OCI-LY7 (cell line): ENCODE results near the gene PNKP. TPM values are rescaled to one million over a fixed set of nuclear protein-coding genes. Genes with fewer than 3 reads are reported as not detected.

Experiments
- BruUV-seq: library from RNA; stranded (reverse); fragments of 400-500 nt; replicated peaks from 2 replicates; lab custom pipeline; 2021; lab: Mats Ljungman, UMichigan
- CTCF ChIA-PET: fragments of 300-600 bp; sonication (Branson Sonifier 250); formaldehyde crosslinking; loops from one replicate; lab custom pipeline; 2022; ENCODE audit warnings: antibody characterized with exemption; ENCODE audit not compliant: unreplicated experiment; lab: Charles Lee
- POLR2A ChIA-PET: fragments of 300-600 bp; sonication (Branson Sonifier 250); formaldehyde crosslinking; loops from one replicate; lab custom pipeline; 2022; ENCODE audit warnings: antibody characterized with exemption; lab: Charles Lee
- DNase-seq: peaks from one replicate; pipeline ENCODE4 v3.0.0-alpha.2; 2015; ENCODE audit warnings: low spot score
- H2AFZ ChIP-seq: fragments of 200-600 bp; sonication (generic), shearing (Covaris generic); 2 replicates; pipeline ENCODE4 v1.6.1; 2014; ENCODE audit warnings: mild to moderate bottlenecking, antibody characterized with exemption, low read length, moderate library complexity
- H3K27ac ChIP-seq: fragments of 200-600 bp; sonication (generic); 2 replicates; pipeline ENCODE4 v1.5.1; 2014; ENCODE audit warnings: mixed run types, low read depth, mild to moderate bottlenecking, moderate library complexity, low read length, inconsistent platforms; ENCODE audit not compliant: poor library complexity, severe bottlenecking
- H3K36me3 ChIP-seq: fragments of 200-600 bp; sonication (generic); 2 replicates; pipeline ENCODE4 v1.6.1; 2014; ENCODE audit warnings: mild to moderate bottlenecking, antibody characterized with exemption, low read length, moderate library complexity, mixed read lengths; ENCODE audit not compliant: insufficient read depth
- H3K4me1 ChIP-seq: fragments of 200-600 bp; sonication (generic); 2 replicates; pipeline ENCODE4 v1.5.1; 2014; ENCODE audit warnings: mild to moderate bottlenecking, low read length; ENCODE audit not compliant: insufficient read depth, poor library complexity, severe bottlenecking
- H3K4me2 ChIP-seq: fragments of 200-600 bp; sonication (generic); 2 replicates; pipeline ENCODE4 v1.6.1; 2014; ENCODE audit warnings: mild to moderate bottlenecking, low read length
- H3K4me3 ChIP-seq: fragments of 200-600 bp; sonication (generic); 2 replicates; pipeline ENCODE4 v1.5.1; 2014; ENCODE audit warnings: mild to moderate bottlenecking, low read depth, low read length; ENCODE audit not compliant: poor library complexity, severe bottlenecking
- H3K79me2 ChIP-seq: fragments of 200-600 bp; sonication (generic); 2 replicates; pipeline ENCODE4 v1.6.1; 2016; ENCODE audit warnings: low read depth, mild to moderate bottlenecking, low read length, moderate library complexity, mixed read lengths; ENCODE audit not compliant: insufficient read depth
- H3K9me2 ChIP-seq: fragments of 200-600 bp; sonication (generic); 2 replicates; pipeline ENCODE4 v1.6.1; 2016; ENCODE audit warnings: mild to moderate bottlenecking, low read length, mixed read lengths; ENCODE audit not compliant: insufficient read depth
- H3K9me3 ChIP-seq: fragments of 200-600 bp; sonication (generic); 2 replicates; pipeline ENCODE4 v1.6.1; 2014; ENCODE audit warnings: mild to moderate bottlenecking, mixed run types, low read length, mixed read lengths
- H4K20me1 ChIP-seq: fragments of 200-600 bp; sonication (generic); 2 replicates; pipeline ENCODE4 v1.6.1; 2014; ENCODE audit warnings: mild to moderate bottlenecking, antibody characterized with exemption, low read length, moderate library complexity, mixed read lengths; ENCODE audit not compliant: insufficient read depth
- EZH2phosphoT487 ChIP-seq: fragments of 200-600 bp; sonication (generic); IDR thresholded peaks from 2 replicates; pipeline ENCODE4 v1.6.1; 2018; ENCODE audit warnings: low read depth, borderline replicate concordance, mild to moderate bottlenecking, mixed run types, antibody characterized with exemption, low read length, moderate library complexity, mixed read lengths
- intact Hi-C: fragments of 100-400 bp; cut with micrococcal nuclease; formaldehyde crosslinking; loops from one replicate; pipeline ENCODE4 v1.10.0; 2022; ENCODE audit not compliant: unreplicated experiment
- total RNA-seq, 2 experiments: library from RNA; depleted of rRNA in 1 of 2; stranded (reverse); fragments of >200 nt in 1 of 2; shearing (Covaris generic) in 1 of 2; gene quantifications; 2 replicates each; pipeline ENCODE4 v1.2.3, GENCODE V29; 2014 to 2022
- TF ChIP-seq, protein P1 (sequence below): fragments of 200-600 bp; sonication (generic); conservative IDR thresholded peaks from 2 replicates; pipeline ENCODE4 v1.5.1; 2014; ENCODE audit warnings: mild to moderate bottlenecking, antibody characterized with exemption, low read length, moderate library complexity, mixed read lengths

PNKP gene
- total RNA-seq, 2 experiments from 2014 or later = 90.9 to 118 TPM

DNA sequence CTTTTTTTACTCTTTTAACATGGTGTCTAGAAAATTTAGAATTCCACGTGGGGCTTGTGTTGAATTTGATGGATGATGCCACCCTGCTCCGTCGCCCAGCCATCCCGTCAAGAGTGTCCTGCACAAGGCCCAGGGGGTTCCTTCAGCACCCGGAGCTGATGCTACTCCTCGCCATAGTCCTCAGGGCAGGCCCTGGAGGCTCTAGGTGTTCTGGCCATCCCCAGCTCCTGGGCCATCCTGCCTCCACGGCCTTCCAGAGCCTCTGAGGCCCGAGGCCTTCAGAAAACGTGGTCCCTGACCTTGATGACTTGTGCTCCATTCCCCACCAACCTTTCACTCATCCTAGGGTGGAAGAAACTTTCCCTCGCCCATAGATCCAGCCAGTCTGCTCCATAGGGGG lies 6.5 kb upstream of the PNKP start:
- ChIA-PET CTCF (no interaction called here), POLR2A (no interaction called here)
- DNase-seq = no peak

DNA sequence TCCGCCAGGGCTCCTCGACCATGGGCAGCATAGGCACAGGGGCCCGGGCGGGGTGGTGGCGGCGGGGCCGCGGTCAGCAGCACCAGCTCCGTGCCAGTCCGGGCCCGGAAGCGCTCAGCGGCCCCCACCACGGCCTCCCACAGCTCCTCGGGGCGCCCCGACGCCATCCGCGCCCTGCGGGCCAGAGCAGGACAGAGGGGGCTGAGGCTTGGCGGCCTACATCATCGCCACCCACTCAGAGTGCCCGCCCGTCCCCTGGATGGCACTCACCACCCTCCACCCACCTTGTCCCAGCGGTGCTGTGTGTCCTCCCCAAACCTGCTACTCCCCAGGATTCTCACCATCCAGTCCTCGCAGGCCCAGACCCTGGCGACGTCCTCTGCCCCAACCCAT lies 5.7 kb upstream of the PNKP start:
- TF ChIP-seq EZH2phosphoT487 = no peak
- TF ChIP-seq, protein P1, sequence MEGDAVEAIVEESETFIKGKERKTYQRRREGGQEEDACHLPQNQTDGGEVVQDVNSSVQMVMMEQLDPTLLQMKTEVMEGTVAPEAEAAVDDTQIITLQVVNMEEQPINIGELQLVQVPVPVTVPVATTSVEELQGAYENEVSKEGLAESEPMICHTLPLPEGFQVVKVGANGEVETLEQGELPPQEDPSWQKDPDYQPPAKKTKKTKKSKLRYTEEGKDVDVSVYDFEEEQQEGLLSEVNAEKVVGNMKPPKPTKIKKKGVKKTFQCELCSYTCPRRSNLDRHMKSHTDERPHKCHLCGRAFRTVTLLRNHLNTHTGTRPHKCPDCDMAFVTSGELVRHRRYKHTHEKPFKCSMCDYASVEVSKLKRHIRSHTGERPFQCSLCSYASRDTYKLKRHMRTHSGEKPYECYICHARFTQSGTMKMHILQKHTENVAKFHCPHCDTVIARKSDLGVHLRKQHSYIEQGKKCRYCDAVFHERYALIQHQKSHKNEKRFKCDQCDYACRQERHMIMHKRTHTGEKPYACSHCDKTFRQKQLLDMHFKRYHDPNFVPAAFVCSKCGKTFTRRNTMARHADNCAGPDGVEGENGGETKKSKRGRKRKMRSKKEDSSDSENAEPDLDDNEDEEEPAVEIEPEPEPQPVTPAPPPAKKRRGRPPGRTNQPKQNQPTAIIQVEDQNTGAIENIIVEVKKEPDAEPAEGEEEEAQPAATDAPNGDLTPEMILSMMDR = no peak
- ChIA-PET POLR2A (interaction anchor here (0.5 kb wide), 1 partner anchor 778 kb away, joined by 4 read pairs; no protein-coding TSS in a partner anchor), CTCF (no interaction called here)
- BruUV-seq = no TSS peak
- H3K79me2 ChIP-seq = peaks cover 13% of the 10 kb centered on the region; the same call in 1 of the 2 replicates
- no peak overlapping the region for H3K4me2 ChIP-seq
- intact Hi-C loops = no loop called here
- no peak overlapping the region for H3K27ac ChIP-seq
- peaks cover 11% of the 10 kb centered on the region; the same call in 1 of the 2 replicates for H3K36me3 ChIP-seq
- no peak overlapping the region for H2AFZ ChIP-seq
- no peak overlapping the region for H3K4me3 ChIP-seq
- peaks cover 37% of the 10 kb centered on the region for H3K4me1 ChIP-seq
- H4K20me1 ChIP-seq = no peaks in the 10 kb centered on the region
- H3K9me3 ChIP-seq = no peaks in the 10 kb centered on the region
- no peak for DNase-seq
- H3K9me2 ChIP-seq = no peaks in the 10 kb centered on the region

More for the DNA sequence above, 6.5 kb upstream of the PNKP start:
- H2AFZ ChIP-seq = no peak overlapping the region
- H3K4me3 ChIP-seq = no peak overlapping the region
- H3K27ac ChIP-seq = no peak overlapping the region
- no peaks in the 10 kb centered on the region for H3K9me3 ChIP-seq
- no peak for TF ChIP-seq EZH2phosphoT487
- TF ChIP-seq, protein P1 = no peak
- no peaks in the 10 kb centered on the region for H3K9me2 ChIP-seq
- H3K79me2 ChIP-seq = peaks cover 13% of the 10 kb centered on the region; the same call in 1 of the 2 replicates
- BruUV-seq = no TSS peak
- H3K4me1 ChIP-seq = peaks cover 37% of the 10 kb centered on the region
- no peaks in the 10 kb centered on the region for H4K20me1 ChIP-seq
- H3K36me3 ChIP-seq = peaks cover 11% of the 10 kb centered on the region; the same call in 1 of the 2 replicates
- H3K4me2 ChIP-seq = no peak overlapping the region
- intact Hi-C loops = no loop called here

DNA sequence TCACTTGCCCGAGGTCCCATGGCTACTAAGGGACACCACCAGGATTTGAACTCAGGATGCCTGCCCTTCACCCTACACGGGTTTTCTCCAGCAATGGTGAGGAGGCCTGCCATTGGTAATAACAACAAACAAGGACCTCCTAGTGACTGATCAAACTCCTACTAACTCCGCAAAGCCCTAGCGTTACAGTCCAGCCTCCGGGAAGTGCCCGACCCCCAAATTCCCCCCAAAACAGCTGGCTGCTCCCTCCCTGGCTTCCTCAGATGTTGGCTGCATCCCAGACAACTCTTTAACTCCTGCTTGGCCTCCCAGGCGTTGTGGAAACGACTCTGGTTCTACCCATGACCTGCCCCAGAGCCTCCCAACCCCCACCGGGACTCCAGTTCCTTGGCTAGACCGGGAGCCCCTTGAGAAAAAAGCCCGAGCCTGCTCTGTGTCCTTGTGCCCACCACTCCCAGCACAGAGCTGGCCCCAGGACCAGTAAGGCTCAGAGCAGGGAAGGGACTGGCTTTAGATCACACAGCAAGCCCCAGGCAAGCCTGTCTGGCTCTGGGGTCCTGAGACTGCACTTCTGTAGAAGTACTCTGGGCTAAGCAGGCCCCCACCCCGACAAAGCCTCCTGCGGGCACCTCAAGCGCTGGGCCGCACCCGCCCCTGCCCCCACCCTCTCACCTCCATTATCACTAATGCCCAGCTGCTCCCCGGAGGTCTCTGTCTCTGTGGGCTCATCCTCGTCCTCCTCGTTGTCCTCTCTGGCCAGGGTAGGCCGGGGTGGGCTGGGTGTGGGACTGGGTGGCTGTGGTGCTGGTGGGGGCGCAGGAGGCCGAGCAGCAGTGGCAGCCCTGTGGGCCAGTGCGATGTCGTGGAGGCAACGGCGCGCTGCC lies 5.1 kb upstream of the PNKP start:
- Histone ChIP-seq H3K4me2 (no peak overlapping the region), H4K20me1 (no peaks in the 10 kb centered on the region), H3K4me3 (no peak overlapping the region), H3K79me2 (peaks cover 13% of the 10 kb centered on the region; the same call in 1 of the 2 replicates), H3K9me3 (no peaks in the 10 kb centered on the region), H3K27ac (no peak overlapping the region), H3K36me3 (peaks cover 11% of the 10 kb centered on the region; the same call in 1 of the 2 replicates), H3K9me2 (no peaks in the 10 kb centered on the region), H2AFZ (no peak overlapping the region), H3K4me1 (peaks cover 43% of the 10 kb centered on the region)
- POLR2A ChIA-PET = interaction anchor here (0.5 to 0.7 kb wide), 2 partner anchors 56 to 777 kb away, joined by 4 read pairs; no protein-coding TSS in a partner anchor
- BruUV-seq = no TSS peak
- intact Hi-C loops = no loop called here
- DNase-seq = no peak
- CTCF ChIA-PET = no interaction called here
- TF ChIP-seq, protein P1 = no peak
